ENCODE data around the gene ARMC10.

- TF ChIP-seq, protein P1, sequence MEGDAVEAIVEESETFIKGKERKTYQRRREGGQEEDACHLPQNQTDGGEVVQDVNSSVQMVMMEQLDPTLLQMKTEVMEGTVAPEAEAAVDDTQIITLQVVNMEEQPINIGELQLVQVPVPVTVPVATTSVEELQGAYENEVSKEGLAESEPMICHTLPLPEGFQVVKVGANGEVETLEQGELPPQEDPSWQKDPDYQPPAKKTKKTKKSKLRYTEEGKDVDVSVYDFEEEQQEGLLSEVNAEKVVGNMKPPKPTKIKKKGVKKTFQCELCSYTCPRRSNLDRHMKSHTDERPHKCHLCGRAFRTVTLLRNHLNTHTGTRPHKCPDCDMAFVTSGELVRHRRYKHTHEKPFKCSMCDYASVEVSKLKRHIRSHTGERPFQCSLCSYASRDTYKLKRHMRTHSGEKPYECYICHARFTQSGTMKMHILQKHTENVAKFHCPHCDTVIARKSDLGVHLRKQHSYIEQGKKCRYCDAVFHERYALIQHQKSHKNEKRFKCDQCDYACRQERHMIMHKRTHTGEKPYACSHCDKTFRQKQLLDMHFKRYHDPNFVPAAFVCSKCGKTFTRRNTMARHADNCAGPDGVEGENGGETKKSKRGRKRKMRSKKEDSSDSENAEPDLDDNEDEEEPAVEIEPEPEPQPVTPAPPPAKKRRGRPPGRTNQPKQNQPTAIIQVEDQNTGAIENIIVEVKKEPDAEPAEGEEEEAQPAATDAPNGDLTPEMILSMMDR (conservative IDR thresholded peaks at IDR 0.05; ENCODE audit: low read length), result no peak
- no peak for TF ChIP-seq EZH2phosphoT487 (IDR thresholded peaks at IDR 0.05; ENCODE audit: borderline replicate concordance, low read depth, low read length)
Observed at GRCh38 chr7:103048833-103049232, 26.1 kb upstream of the ARMC10 start.
